Ascending aorta (tissue), 2 donors: ENCODE data around the gene ABCA4. TPM values are rescaled to one million over a fixed set of nuclear protein-coding genes. Genes with fewer than 3 reads are reported as not detected.

Source experiments
- DNase-seq, 2 donors: peaks; one replicate each; pipeline ENCODE4 v3.0.0-alpha.2; 2019; ENCODE audit warnings: low spot score in 2 of 2
- H3K27ac ChIP-seq, 2 donors: fragments of 200-600 bp; sonication (generic); one replicate each; pipeline ENCODE4 v1.5.1; 2016 to 2017; ENCODE audit warnings: mild to moderate bottlenecking in 1 of 2
- H3K27me3 ChIP-seq: fragments of 200-600 bp; sonication (generic); one replicate; pipeline ENCODE4 v1.5.1; 2017
- H3K36me3 ChIP-seq, 2 donors: fragments of 200-600 bp; sonication (generic); one replicate each; pipeline ENCODE4 v1.5.1; 2016
- H3K4me1 ChIP-seq, 2 donors: fragments of 200-600 bp; sonication (generic); one replicate each; pipeline ENCODE4 v1.5.1; 2016 to 2017; ENCODE audit warnings: mild to moderate bottlenecking in 1 of 2
- H3K4me3 ChIP-seq, 2 donors: fragments of 200-600 bp; sonication (generic); one replicate each; pipeline ENCODE4 v1.5.1; 2016 to 2017; ENCODE audit warnings: mild to moderate bottlenecking in 1 of 2
- H3K9me3 ChIP-seq, 2 donors: fragments of 200-600 bp; sonication (generic); one replicate each; pipeline ENCODE4 v1.5.1; 2016
- CTCF ChIP-seq, 3 experiments: fragments of 200-600 bp in 2 of 3; fragments of 450-650 bp in 1 of 3; sonication (generic) in 2 of 3; IDR thresholded peaks; one replicate each; pipeline ENCODE4 v1.5.1; 2016 to 2019; ENCODE audit warnings: antibody characterized with exemption in 3 of 3, mild to moderate bottlenecking in 1 of 3, moderate library complexity in 1 of 3
- intact Hi-C: fragments of 100-400 bp; cut with DNase I; formaldehyde crosslinking; loops from one replicate; pipeline ENCODE4 v1.15.1; 2023
- total RNA-seq: library from RNA; depleted of rRNA; stranded (reverse); fragments of >200 nt; gene quantifications from one replicate; pipeline ENCODE4 v1.1.0, GENCODE V29; 2016

The ABCA4 gene
- total RNA-seq, 1 donor from 2014 or later: not detected

GRCh38 chr1:94022471-94023189 is 98.3 kb downstream of the ABCA4 start:
- Histone ChIP-seq H3K4me1 (peaks cover 0 to 5% of the 10 kb centered on the region in 2 donors), H3K9me3 (no peaks in the 10 kb centered on the region), H3K27ac (no peak overlapping the region), H3K27me3 (no peaks in the 10 kb centered on the region), H3K36me3 (no peaks in the 10 kb centered on the region), H3K4me3 (no peak overlapping the region)
- intact Hi-C loops: no loop called here
- peak in 1 of 2 donors; percentile 76 for DNase-seq
- no peak for TF ChIP-seq CTCF (IDR thresholded peaks at IDR 0.05)

DNA sequence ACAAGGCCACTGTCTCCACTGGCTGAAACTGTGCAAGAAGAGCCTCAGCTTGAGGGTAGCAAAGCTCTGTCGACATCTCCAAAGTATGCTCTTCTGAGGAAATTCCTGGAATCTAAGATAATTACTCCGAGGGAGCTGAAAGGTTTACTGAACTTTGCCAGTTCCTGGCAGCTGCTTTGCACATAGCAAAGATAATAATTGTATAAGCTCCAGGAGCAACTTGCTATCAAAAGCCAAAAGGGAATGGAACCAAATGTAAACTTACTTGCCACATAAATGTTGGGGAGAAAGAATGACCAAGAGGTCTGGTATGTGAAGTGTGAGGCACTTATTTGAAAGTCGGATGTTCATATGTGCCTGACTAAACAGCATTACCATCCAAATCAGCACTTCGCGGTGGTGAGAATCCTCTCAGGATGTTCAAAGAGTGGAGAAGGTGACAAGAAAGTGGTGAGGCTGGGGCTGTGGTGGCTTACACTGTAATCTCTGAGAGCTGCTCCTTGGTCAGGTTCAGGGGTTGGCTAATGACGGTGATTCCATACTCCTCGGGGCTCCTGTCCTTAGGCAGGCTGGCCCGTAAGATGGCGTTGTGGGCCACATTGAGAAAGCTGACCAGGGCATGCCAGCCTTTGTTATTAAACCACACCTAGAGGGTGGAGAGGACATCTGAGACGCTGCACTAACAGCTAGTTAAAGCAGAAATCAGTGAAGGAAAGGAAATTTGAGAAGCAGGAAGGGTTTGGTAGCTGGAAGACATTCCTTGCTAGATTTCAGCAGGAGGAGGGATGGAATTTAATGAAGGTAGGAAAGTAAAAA is 100.0 kb downstream of the ABCA4 start:
- Histone ChIP-seq H3K9me3 (no peaks in the 10 kb centered on the region), H3K27me3 (no peaks in the 10 kb centered on the region), H3K36me3 (no peaks in the 10 kb centered on the region), H3K4me1 (peaks cover 0 to 1% of the 10 kb centered on the region in 2 donors), H3K27ac (no peak overlapping the region), H3K4me3 (no peak overlapping the region)
- intact Hi-C loops: no loop called here
- DNase-seq: no peak
- no peak for TF ChIP-seq CTCF (IDR thresholded peaks at IDR 0.05)

DNA sequence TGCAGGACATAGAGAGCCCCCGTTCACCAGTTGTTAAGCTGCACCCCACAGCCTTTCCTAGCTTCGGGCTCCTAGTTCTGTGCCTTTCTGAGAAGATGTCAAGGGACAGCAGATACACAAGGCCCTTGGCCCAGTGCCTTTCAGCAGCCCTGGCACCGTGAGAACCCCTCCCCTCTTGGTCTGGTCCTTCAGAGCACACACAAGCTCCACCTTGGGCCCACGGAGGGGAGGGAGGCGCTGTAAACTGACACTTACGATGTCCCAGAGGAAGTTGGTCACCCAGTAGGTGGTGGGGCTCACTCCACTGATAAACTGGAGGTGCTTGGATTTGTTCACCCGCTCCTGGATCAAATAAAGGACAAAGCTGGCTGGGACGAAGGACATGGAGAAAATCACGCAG is 101.6 kb downstream of the ABCA4 start:
- DNase-seq: no peak
- no peak for TF ChIP-seq CTCF (IDR thresholded peaks at IDR 0.05)
- H3K27me3 ChIP-seq: no peaks in the 10 kb centered on the region
- intact Hi-C loops: no loop called here
- no peak overlapping the region for H3K4me3 ChIP-seq
- H3K27ac ChIP-seq: no peak overlapping the region
- H3K4me1 ChIP-seq: no peaks in the 10 kb centered on the region
- H3K9me3 ChIP-seq: no peaks in the 10 kb centered on the region
- H3K36me3 ChIP-seq: no peaks in the 10 kb centered on the region

GRCh38 chr1:94017155-94017829 is 103.7 kb downstream of the ABCA4 start:
- no peak overlapping the region for H3K4me3 ChIP-seq
- no peaks in the 10 kb centered on the region for H3K4me1 ChIP-seq
- no peaks in the 10 kb centered on the region for H3K27me3 ChIP-seq
- intact Hi-C loops: no loop called here
- no peak for DNase-seq
- TF ChIP-seq CTCF (IDR thresholded peaks at IDR 0.05): no peak
- no peaks in the 10 kb centered on the region for H3K36me3 ChIP-seq
- no peak overlapping the region for H3K27ac ChIP-seq
- H3K9me3 ChIP-seq: no peaks in the 10 kb centered on the region

DNA sequence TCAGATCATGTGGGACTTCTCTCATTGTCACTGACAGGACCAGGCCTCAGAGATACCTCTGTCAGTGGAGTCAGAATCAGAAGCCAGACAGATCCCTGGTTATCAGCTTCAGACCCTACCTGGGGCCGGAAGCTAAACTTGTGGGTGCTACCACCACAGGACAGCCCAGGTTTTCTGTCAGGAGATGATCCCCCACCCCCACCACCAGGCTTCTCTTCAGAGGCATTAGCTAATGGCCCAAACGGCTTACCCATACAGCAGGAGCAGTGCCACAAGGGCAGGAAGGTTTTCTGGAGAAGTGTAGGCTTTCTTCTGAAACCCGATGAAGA is 105.5 kb downstream of the ABCA4 start:
- H3K9me3 ChIP-seq: no peaks in the 10 kb centered on the region
- H3K4me3 ChIP-seq: no peak overlapping the region
- no peaks in the 10 kb centered on the region for H3K27me3 ChIP-seq
- no peak overlapping the region for H3K27ac ChIP-seq
- intact Hi-C loops: no loop called here
- no peak for TF ChIP-seq CTCF (IDR thresholded peaks at IDR 0.05)
- H3K4me1 ChIP-seq: no peaks in the 10 kb centered on the region
- H3K36me3 ChIP-seq: no peaks in the 10 kb centered on the region
- DNase-seq: no peak
